IPS-NIHi7 (cell line): Measurements from ENCODE around the gene SYNE2.
"Not testable (repeated sequence)": the region's sequence is repeated elsewhere in the genome, so short reads cannot be mapped to it uniquely, and the experiment has no call there.

Experiments
- DNase-seq: peaks from one replicate; pipeline ENCODE4 v3.0.0; 2012; ENCODE audit warnings: mixed read lengths; ENCODE audit errors: extremely low spot score

Gene SYNE2

GRCh38 chr14:64194404-64194803 is 341.6 kb downstream of the SYNE2 start:
- DNase-seq = no peak

GRCh38 chr14:64195199-64195598 is 342.4 kb downstream of the SYNE2 start:
- DNase-seq = no peak

- no peak for DNase-seq
Measured at GRCh38 chr14:64196056-64196455, 343.3 kb downstream of the SYNE2 start.

- peak; percentile 68 for DNase-seq
Measured at GRCh38 chr14:64196814-64197411, 344.1 kb downstream of the SYNE2 start.

GRCh38 chr14:64197996-64198395 is 345.2 kb downstream of the SYNE2 start:
- DNase-seq = no peak

GRCh38 chr14:64198486-64198885 is 345.7 kb downstream of the SYNE2 start:
- no peak for DNase-seq

- DNase-seq = peak; percentile 36
Measured at GRCh38 chr14:64200170-64200569, 347.4 kb downstream of the SYNE2 start.

- DNase-seq = no peak
Measured at GRCh38 chr14:64201296-64201695, 348.5 kb downstream of the SYNE2 start.

- no peak for DNase-seq
Measured at GRCh38 chr14:64201921-64202545, 349.2 kb downstream of the SYNE2 start.

GRCh38 chr14:64202716-64203115 is 349.9 kb downstream of the SYNE2 start:
- no peak for DNase-seq

GRCh38 chr14:64203366-64204006 is 350.7 kb downstream of the SYNE2 start:
- DNase-seq = no peak

GRCh38 chr14:64208261-64208660 is 355.5 kb downstream of the SYNE2 start:
- DNase-seq = no peak

GRCh38 chr14:64208981-64209380 is 356.2 kb downstream of the SYNE2 start:
- no peak for DNase-seq

- DNase-seq = no peak
Measured at GRCh38 chr14:64209444-64210131, 356.8 kb downstream of the SYNE2 start.

- DNase-seq = no peak
Measured at GRCh38 chr14:64210216-64210615, 357.4 kb downstream of the SYNE2 start.

- not testable (repeated sequence) for DNase-seq
Measured at GRCh38 chr14:64210912-64211311, 358.1 kb downstream of the SYNE2 start.

GRCh38 chr14:64212666-64213065 is 359.9 kb downstream of the SYNE2 start:
- no peak for DNase-seq

- DNase-seq = no peak
Measured at GRCh38 chr14:64213086-64213485, 360.3 kb downstream of the SYNE2 start.

- DNase-seq = no peak
Measured at GRCh38 chr14:64213853-64214570, 361.2 kb downstream of the SYNE2 start.

- DNase-seq = no peak
Measured at GRCh38 chr14:64215274-64215673, 362.5 kb downstream of the SYNE2 start.

- no peak for DNase-seq
Measured at GRCh38 chr14:64215978-64216377, 363.2 kb downstream of the SYNE2 start.

- DNase-seq = no peak
Measured at GRCh38 chr14:64217308-64217707, 364.5 kb downstream of the SYNE2 start.
